Stimulated activated CD4-positive, alpha-beta T cell treated with anti-CD3 and anti-CD28 coated beads, TNF-alpha, amount 100 ng/mL, for 1 hour (primary cell): ENCODE results near the gene BFSP2.
"Not testable (repeated sequence)": the region's sequence is repeated elsewhere in the genome, so short reads cannot be mapped to it uniquely, and the experiment has no call there.

Source experiments
- DNase-seq, 3 donors: peaks; one replicate each; pipeline ENCODE4 v3.0.0-alpha.2; 2020; ENCODE audit warnings: low read depth in 3 of 3, low spot score in 1 of 3

The BFSP2 gene

DNA sequence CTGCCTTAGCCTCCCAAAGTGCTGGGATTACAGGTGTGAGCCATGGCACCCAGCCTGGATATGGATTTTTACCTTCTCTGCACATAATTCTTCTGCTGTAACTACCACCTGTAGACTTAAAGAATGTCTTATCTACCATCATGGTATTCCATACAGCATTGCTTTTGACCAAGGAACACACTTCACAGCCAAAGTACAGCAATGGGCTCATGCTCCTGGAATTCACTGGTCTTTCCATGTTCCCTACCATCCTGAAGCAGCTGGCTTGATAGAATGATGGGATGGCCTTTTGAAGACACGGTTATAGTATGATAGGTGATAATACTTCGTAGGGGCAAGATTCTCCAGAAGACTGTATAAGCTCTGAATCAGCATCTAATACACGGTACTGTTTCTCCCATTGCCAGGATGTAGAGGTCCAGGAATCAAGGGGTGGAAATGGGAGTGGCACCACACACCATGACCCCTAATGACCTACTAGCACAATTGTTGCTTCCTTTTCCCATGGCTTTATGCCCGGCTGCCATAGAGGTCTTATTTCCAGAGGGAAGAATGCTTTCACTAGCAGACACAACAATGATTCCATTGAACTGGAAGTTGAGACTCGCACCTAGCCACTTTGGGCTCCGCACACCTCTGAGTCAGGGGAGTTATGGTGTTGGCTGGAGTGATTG lies 112.7 kb downstream of the BFSP2 start:
- no peak for DNase-seq

DNA sequence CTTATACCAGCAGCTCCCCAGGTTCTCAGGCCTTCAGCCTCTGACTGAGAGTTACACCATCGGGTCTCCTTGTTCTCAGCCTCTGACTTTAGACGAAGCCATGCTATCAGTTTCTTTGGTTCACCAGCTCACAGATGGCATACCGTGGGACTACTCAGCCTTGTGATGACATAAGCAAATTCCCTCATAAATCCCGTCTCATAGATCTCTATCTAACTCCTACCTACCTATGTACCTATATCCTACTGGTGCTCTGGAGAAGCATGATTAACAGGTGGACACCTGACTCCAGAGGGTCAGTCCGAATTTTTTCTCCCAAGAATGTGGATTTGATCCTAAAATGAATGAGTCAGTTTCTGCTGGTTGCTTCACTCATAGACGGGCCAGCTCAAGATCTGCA lies 114.6 kb downstream of the BFSP2 start:
- no peak for DNase-seq

- no peak for DNase-seq
These were observed 115.3 kb downstream of the BFSP2 start for GRCh38 chr3:133515127-133515526.

DNA sequence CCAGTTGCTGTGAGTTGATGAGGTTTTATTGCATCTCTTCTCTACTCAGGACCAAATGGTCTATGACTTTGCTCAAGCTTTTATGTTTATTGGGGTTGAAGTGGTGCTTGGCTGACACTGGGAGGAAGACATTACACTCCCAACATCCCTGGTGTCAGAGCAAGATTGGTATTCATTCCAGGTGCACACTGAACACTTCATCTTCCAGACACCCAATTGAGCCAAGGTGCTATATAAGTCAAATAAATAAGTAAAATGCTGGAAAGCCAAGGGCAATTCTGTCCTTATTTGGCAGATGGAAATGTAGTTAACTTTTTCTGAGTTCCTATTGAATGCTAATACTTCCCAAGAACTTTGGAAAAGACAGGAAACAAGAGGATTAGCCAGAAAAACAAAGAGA lies 120.4 kb downstream of the BFSP2 start:
- no peak for DNase-seq

- not testable (repeated sequence) for DNase-seq
These were observed 121.1 kb downstream of the BFSP2 start for GRCh38 chr3:133520938-133521337.

DNA sequence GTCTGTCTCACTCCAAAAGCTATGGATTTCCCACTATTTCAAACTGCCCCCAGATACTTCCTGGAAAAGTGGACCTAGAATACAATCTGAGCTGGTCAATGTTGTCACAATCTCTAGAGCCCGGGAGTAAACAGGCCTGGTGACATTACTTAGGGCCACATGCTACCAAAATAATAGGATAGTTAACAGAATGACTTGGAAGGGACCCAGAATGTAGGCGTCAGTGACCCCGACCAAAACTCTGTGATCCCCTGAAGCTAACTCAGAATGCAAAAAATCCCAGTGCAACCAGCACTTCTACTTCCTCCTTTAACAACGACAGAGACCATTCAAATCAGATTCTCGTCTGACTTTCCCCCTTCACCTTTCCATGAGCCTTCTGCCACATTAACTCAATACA lies 122.1 kb downstream of the BFSP2 start:
- no peak for DNase-seq

DNA sequence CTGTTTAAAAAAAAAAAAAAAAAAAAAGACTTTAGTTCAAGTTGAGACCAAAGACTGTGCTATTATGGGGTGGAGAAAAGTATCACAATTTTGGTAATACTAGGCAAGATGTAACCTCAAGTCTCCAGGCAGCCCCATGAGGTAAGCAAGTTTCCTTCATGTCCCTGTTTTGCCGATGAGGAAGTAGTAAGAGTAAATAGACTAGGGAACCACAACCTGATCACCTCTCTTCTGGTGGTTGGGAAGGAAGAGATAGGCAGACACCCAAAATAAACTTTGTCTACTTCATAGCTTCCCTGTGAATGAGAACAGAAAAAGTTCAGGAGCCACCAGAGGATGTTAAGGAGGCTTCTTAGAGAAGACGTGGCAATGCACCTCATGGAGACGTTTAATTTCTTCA lies 123.9 kb downstream of the BFSP2 start:
- DNase-seq = not testable (repeated sequence)
